HepG2 (cell line): ENCODE results near the gene CRIM1. TPM values are rescaled to one million over a fixed set of nuclear protein-coding genes. Genes with fewer than 3 reads are reported as not detected.
A peak's percentile ranks its signal among the peaks of the same experiment; 100 is the strongest.

ENCODE experiments used
- BRCA1 ChIP-seq: sonication (generic); formaldehyde crosslinking; IDR thresholded peaks from 2 replicates; pipeline ENCODE4 v1.4.0; 2020; ENCODE audit warnings: missing genetic modification reagents
- HBP1 ChIP-seq: IDR thresholded peaks from 2 replicates; pipeline ENCODE4 v1.6.1; 2016; ENCODE audit warnings: low read depth, control low read depth
- KDM5B ChIP-seq: sonication (generic); formaldehyde crosslinking; IDR thresholded peaks from 2 replicates; pipeline ENCODE4 v1.4.0; 2020; ENCODE audit warnings: missing genetic modification reagents, mild to moderate bottlenecking, borderline replicate concordance
- LCORL ChIP-seq, 2 experiments: fragments of 450-650 bp in 1 of 2; sonication (generic) in 1 of 2; formaldehyde crosslinking in 1 of 2; IDR thresholded peaks; 2 replicates each; pipeline versions ENCODE4 v1.5.0 to v1.6.1; 2017 to 2020; ENCODE audit warnings: antibody characterized with exemption in 1 of 2, missing genetic modification reagents in 1 of 2
- MAX ChIP-seq: IDR thresholded peaks from 2 replicates; pipeline ENCODE4 v1.6.1; 2012; ENCODE audit warnings: inconsistent platforms
- RXRB ChIP-seq: IDR thresholded peaks from 2 replicates; pipeline ENCODE4 v1.6.1; 2016; ENCODE audit warnings: borderline replicate concordance, missing genetic modification reagents, missing compliant biosample characterization
- SMAD3 ChIP-seq: sonication (generic); formaldehyde crosslinking; IDR thresholded peaks from 2 replicates; pipeline ENCODE4 v1.4.0; 2020; ENCODE audit warnings: missing genetic modification reagents
- TBX3 ChIP-seq: fragments of 450-650 bp; IDR thresholded peaks from 2 replicates; pipeline ENCODE4 v1.6.1; 2017; ENCODE audit warnings: antibody characterized with exemption, mild to moderate bottlenecking, inconsistent platforms, borderline replicate concordance
- TMF1 ChIP-seq: sonication (generic); formaldehyde crosslinking; IDR thresholded peaks from 2 replicates; pipeline ENCODE4 v1.8.1; 2022; ENCODE audit warnings: low read depth, missing genetic modification reagents
- ZNF251 ChIP-seq: sonication (generic); formaldehyde crosslinking; IDR thresholded peaks from 2 replicates; pipeline ENCODE4 v1.9.0; 2021; ENCODE audit warnings: mild to moderate bottlenecking, missing genetic modification reagents
- ZNF552 ChIP-seq: sonication (generic); formaldehyde crosslinking; IDR thresholded peaks from 2 replicates; pipeline ENCODE4 v1.9.0; 2022; ENCODE audit warnings: missing genetic modification reagents, mild to moderate bottlenecking, borderline replicate concordance
- ZNF775 ChIP-seq: sonication (generic); formaldehyde crosslinking; IDR thresholded peaks from 2 replicates; pipeline ENCODE4 v1.4.0; 2020; ENCODE audit warnings: missing genetic modification reagents, mild to moderate bottlenecking, moderate library complexity, borderline replicate concordance
- ZSCAN21 ChIP-seq: sonication (generic); formaldehyde crosslinking; IDR thresholded peaks from 2 replicates; pipeline ENCODE4 v1.8.0; 2022; ENCODE audit warnings: mild to moderate bottlenecking, missing genetic modification reagents, moderate library complexity, borderline replicate concordance
- polyA plus RNA-seq, 8 experiments: library from polyadenylated mRNA; depleted of rRNA in 3 of 8; stranded (reverse) in 7 of 8; unstranded in 1 of 8; fragments of >200 nt; fragmentation: Illumina TruSeq in 4 of 8; extraction: Trizol in 4 of 8; gene quantifications; 2 replicates each; pipeline versions ENCODE4 v1.2.1 to v1.2.3, GENCODE V29; 2011 to 2016; ENCODE audit warnings: low read depth in 4 of 8, missing spikeins in 1 of 8, mixed read lengths in 1 of 8; ENCODE audit not compliant: insufficient read depth in 1 of 8
- total RNA-seq, 5 experiments: library from RNA; depleted of rRNA; stranded (reverse); fragments of >200 nt; fragmentation: Illumina TruSeq; extraction: Trizol; gene quantifications; 2 replicates each; pipeline ENCODE4 v1.2.3, GENCODE V29; 2016; ENCODE audit warnings: low read depth in 1 of 5
- TF ChIP-seq, protein P1 (sequence below): sonication (generic); formaldehyde crosslinking; IDR thresholded peaks from 2 replicates; pipeline ENCODE4 v1.9.0; 2022; ENCODE audit warnings: low read depth, missing genetic modification reagents
- TF ChIP-seq, protein P2 (sequence below): sonication (generic); formaldehyde crosslinking; IDR thresholded peaks from 2 replicates; pipeline ENCODE4 v1.5.1; 2020; ENCODE audit warnings: mild to moderate bottlenecking, missing genetic modification reagents, borderline replicate concordance
- TF ChIP-seq, protein P3 (sequence below): sonication (generic); formaldehyde crosslinking; IDR thresholded peaks from 2 replicates; pipeline ENCODE4 v1.4.0; 2020; ENCODE audit warnings: missing genetic modification reagents

Gene CRIM1
- total and polyA plus RNA-seq, 2 of the 13 experiments (the other 11 are each of a cell fraction or from before 2014, with no cell fraction given), result 39.1 to 69.9 TPM

GRCh38 chr2:36433311-36434217 is 78.0 kb downstream of the CRIM1 start (continued):
- TF ChIP-seq ZNF251 (no peak), TMF1 (CRISPR knock-in tag) (no peak), HBP1 (CRISPR knock-in tag) (no peak), RXRB (CRISPR knock-in tag) (no peak; the same call in 1 of the 2 replicates), KDM5B (no peak), LCORL (IDR thresholded peaks at IDR 0.05) (peak; percentile 81), LCORL (CRISPR knock-in tag; IDR thresholded peaks at IDR 0.05) (no peak; the same call in 1 of the 2 replicates), TBX3 (peak; percentile 82), SMAD3 (CRISPR knock-in tag) (peak; percentile 60; the same call in 1 of the 2 replicates), ZSCAN21 (CRISPR knock-in tag) (peak; percentile 62; the same call in 1 of the 2 replicates), ZNF552 (CRISPR knock-in tag) (no peak), BRCA1 (CRISPR knock-in tag) (no peak), ZNF775 (CRISPR knock-in tag) (no peak), MAX (peak; percentile 46; the same call in 1 of the 2 replicates)
- TF ChIP-seq, protein P1, sequence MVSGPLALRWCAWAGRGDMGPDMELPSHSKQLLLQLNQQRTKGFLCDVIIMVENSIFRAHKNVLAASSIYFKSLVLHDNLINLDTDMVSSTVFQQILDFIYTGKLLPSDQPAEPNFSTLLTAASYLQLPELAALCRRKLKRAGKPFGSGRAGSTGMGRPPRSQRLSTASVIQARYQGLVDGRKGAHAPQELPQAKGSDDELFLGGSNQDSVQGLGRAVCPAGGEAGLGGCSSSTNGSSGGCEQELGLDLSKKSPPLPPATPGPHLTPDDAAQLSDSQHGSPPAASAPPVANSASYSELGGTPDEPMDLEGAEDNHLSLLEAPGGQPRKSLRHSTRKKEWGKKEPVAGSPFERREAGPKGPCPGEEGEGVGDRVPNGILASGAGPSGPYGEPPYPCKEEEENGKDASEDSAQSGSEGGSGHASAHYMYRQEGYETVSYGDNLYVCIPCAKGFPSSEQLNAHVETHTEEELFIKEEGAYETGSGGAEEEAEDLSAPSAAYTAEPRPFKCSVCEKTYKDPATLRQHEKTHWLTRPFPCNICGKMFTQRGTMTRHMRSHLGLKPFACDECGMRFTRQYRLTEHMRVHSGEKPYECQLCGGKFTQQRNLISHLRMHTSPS (CRISPR knock-in tag), result peak; percentile 82; the same call in 1 of the 2 replicates
- TF ChIP-seq, protein P2, sequence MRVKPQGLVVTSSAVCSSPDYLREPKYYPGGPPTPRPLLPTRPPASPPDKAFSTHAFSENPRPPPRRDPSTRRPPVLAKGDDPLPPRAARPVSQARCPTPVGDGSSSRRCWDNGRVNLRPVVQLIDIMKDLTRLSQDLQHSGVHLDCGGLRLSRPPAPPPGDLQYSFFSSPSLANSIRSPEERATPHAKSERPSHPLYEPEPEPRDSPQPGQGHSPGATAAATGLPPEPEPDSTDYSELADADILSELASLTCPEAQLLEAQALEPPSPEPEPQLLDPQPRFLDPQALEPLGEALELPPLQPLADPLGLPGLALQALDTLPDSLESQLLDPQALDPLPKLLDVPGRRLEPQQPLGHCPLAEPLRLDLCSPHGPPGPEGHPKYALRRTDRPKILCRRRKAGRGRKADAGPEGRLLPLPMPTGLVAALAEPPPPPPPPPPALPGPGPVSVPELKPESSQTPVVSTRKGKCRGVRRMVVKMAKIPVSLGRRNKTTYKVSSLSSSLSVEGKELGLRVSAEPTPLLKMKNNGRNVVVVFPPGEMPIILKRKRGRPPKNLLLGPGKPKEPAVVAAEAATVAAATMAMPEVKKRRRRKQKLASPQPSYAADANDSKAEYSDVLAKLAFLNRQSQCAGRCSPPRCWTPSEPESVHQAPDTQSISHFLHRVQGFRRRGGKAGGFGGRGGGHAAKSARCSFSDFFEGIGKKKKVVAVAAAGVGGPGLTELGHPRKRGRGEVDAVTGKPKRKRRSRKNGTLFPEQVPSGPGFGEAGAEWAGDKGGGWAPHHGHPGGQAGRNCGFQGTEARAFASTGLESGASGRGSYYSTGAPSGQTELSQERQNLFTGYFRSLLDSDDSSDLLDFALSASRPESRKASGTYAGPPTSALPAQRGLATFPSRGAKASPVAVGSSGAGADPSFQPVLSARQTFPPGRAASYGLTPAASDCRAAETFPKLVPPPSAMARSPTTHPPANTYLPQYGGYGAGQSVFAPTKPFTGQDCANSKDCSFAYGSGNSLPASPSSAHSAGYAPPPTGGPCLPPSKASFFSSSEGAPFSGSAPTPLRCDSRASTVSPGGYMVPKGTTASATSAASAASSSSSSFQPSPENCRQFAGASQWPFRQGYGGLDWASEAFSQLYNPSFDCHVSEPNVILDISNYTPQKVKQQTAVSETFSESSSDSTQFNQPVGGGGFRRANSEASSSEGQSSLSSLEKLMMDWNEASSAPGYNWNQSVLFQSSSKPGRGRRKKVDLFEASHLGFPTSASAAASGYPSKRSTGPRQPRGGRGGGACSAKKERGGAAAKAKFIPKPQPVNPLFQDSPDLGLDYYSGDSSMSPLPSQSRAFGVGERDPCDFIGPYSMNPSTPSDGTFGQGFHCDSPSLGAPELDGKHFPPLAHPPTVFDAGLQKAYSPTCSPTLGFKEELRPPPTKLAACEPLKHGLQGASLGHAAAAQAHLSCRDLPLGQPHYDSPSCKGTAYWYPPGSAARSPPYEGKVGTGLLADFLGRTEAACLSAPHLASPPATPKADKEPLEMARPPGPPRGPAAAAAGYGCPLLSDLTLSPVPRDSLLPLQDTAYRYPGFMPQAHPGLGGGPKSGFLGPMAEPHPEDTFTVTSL, result peak; percentile 59; the same call in 1 of the 2 replicates
- TF ChIP-seq, protein P3, sequence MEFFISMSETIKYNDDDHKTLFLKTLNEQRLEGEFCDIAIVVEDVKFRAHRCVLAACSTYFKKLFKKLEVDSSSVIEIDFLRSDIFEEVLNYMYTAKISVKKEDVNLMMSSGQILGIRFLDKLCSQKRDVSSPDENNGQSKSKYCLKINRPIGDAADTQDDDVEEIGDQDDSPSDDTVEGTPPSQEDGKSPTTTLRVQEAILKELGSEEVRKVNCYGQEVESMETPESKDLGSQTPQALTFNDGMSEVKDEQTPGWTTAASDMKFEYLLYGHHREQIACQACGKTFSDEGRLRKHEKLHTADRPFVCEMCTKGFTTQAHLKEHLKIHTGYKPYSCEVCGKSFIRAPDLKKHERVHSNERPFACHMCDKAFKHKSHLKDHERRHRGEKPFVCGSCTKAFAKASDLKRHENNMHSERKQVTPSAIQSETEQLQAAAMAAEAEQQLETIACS (CRISPR knock-in tag), result no peak
